ENCODE measurements around the gene C6orf15. TPM values are rescaled to one million over a fixed set of nuclear protein-coding genes. Genes with fewer than 3 reads are reported as not detected.

Gene C6orf15
- polyA plus RNA-seq, 1 donor from 2014 or later: not detected

DNA sequence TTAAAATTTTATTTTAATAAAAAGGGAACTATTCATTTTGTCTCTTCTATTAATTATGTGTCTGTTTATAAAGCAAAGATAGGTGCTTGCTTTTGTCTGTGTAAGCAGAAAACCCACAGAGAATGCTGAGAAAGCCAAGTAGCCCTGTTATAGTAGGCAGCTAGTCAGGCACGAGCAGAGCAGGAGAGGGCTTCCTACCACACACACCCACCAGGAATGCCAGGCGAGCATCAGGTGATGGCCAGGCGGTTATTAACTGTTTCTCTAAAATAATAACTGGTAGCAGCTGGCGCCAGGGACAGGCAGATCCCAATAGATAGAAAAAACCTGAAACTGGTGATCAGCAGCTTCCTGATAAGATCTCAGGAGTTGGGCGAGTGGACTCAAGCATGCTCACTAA, 15.7 kb downstream of the C6orf15 start:
- Mint-ChIP-seq H3K36me3 (no peaks in the 10 kb centered on the region), H3K9me3 (peaks cover 0 to 2% (median 0%) of the 10 kb centered on the region in 3 donors), H3K27me3 (peaks cover 1% of the 10 kb centered on the region), H3K27ac (no peak overlapping the region), H3K4me1 (peaks cover 12 to 20% (median 19%) of the 10 kb centered on the region in 3 donors), H3K4me3 (no peak overlapping the region)

DNA sequence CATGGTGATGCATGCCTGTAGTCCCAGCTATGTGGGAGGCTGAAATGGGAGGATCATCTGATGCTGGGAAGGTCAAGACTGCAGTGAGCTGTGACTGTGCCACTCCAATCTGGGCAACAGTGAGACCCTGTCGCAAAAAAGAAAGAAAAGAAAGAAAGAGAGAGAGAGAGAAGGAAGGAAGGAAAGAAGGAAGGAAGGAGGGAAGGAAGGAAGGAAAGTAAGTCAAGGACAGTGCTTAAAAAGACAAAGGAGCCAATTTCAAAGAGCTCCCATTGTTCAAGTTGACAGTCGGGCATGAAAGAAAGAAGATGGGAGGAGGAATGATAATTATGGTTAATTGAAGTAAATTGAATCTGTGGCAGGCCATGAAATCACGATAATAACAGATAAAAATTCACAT, 16.2 kb downstream of the C6orf15 start:
- Mint-ChIP-seq H3K4me3 (no peak overlapping the region), H3K4me1 (peaks cover 12 to 20% (median 19%) of the 10 kb centered on the region in 3 donors), H3K9me3 (peaks cover 0 to 2% (median 0%) of the 10 kb centered on the region in 3 donors), H3K36me3 (no peaks in the 10 kb centered on the region), H3K27me3 (peaks cover 1% of the 10 kb centered on the region), H3K27ac (no peak overlapping the region)

DNA sequence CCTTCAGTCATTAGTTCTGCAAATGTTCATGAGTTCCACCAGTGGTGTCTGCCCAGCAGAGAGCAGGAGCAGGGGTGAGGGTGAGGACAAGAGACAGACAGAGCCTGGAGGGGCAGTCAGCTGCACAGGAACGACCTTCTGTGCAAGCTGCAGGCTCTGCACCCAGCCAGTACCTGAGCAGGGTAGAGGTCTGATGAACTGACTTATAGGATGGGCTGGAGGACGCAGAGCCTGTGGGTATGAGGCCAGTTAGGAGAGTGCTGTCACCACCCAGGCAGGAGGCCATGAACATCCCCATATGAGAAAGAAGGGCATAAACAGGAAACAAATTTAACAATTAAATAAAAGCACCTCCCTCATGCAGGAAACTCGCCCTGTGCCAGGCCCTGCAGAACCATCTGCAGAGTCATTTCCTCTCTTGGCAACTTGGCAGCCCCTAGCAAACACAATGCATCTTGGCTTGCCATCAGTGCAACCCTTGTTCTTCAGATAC, 17.9 kb downstream of the C6orf15 start:
- Mint-ChIP-seq H3K36me3 (no peaks in the 10 kb centered on the region), H3K4me3 (peak overlapping the region in 2 of 4 donors; percentile 79 to 84), H3K9me3 (no peaks in the 10 kb centered on the region)

DNA sequence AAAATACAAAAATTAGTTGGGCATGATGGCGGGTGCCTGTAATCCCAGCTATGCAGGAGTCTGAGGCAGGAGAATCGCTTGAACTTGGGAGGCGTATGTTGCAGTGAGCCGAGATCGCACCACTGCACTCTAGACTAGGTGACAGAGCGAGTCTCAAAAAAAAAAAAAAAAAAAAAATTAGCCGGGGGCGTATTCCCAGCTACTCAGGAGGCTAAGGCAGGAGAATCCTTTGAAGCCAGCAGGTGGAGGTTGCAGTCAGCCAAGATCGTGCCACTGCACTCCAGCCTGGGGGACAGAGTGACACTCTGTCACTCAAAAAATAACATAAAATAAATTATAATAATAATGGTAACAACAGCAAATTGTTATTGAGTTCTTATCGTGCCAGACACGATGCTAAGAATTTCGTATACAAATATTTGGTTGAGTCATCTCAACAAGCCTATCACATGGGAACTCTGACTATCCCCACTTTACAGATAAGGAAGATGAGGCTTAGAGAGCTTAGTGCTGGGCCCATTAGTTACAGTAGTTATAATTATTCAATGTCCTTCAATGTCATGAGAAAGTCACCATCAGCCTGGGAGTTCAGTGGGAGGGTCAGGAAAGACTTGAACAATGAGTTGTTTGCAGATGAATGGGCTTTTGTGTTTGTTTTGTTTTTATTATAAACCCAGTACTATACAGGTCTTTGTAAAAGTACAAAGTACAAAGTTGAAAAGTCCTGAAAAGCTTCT, 19.4 kb downstream of the C6orf15 start:
- no peaks in the 10 kb centered on the region for H3K36me3 Mint-ChIP-seq
- H3K4me3 Mint-ChIP-seq: no peak overlapping the region
- H3K9me3 Mint-ChIP-seq: no peaks in the 10 kb centered on the region
- H3K4me1 Mint-ChIP-seq: peaks cover 12 to 20% (median 19%) of the 10 kb centered on the region in 3 donors
- H3K27me3 Mint-ChIP-seq: no peaks in the 10 kb centered on the region
- H3K27ac Mint-ChIP-seq: peak overlapping the region in 2 of 3 donors; percentile 41 to 64

More for the DNA sequence above, 17.9 kb downstream of the C6orf15 start:
- H3K27ac Mint-ChIP-seq: peak overlapping the region in 2 of 3 donors; percentile 55 to 84
- H3K27me3 Mint-ChIP-seq: peaks cover 1% of the 10 kb centered on the region
- H3K4me1 Mint-ChIP-seq: peaks cover 12 to 20% (median 19%) of the 10 kb centered on the region in 3 donors

DNA sequence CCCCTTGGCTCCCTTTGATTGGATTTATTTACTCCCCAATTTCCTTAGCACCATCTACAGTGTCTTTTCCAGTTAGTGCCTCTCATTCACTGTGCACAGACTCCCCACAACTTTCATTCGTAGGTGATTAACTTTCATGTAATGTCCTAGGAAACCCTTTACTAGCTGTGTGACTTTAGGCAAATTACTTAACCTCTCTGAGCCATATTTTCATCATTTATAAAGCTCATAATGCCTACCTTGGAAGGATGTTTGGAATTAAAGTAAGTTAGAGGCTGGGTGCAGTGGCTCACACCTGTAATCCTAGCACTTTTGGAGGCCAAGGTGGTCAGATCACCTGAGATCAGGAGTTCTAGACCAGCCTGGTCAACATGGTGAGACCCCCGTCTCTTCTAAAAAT, 20.1 kb downstream of the C6orf15 start:
- no peak overlapping the region for H3K27ac Mint-ChIP-seq
- H3K4me1 Mint-ChIP-seq: peaks cover 16 to 20% (median 19%) of the 10 kb centered on the region in 3 donors
- no peaks in the 10 kb centered on the region for H3K27me3 Mint-ChIP-seq
- no peaks in the 10 kb centered on the region for H3K9me3 Mint-ChIP-seq
- no peaks in the 10 kb centered on the region for H3K36me3 Mint-ChIP-seq
- no peak overlapping the region for H3K4me3 Mint-ChIP-seq

DNA sequence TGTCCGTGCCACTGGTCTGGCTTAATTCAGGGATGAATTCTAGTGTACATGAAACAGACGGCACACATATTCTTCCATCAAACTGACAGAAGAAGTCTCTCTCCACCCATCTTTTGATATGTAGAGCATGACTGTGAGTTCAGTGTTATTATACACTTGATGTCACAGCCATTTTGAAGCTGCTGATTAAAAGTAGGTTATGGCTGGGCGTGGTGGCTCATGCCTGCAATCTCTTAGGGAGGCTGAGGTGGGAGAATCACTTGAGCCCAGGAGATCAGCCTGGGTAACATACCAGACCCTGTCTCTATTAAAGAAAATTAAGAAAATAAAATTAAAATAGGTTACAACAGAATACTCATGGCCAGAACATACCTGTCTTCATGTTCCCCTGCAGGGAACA, 20.7 kb downstream of the C6orf15 start:
- H3K27me3 Mint-ChIP-seq: no peaks in the 10 kb centered on the region
- H3K36me3 Mint-ChIP-seq: no peaks in the 10 kb centered on the region
- H3K4me3 Mint-ChIP-seq: no peak overlapping the region
- H3K4me1 Mint-ChIP-seq: peaks cover 16 to 23% (median 18%) of the 10 kb centered on the region in 3 donors
- H3K27ac Mint-ChIP-seq: no peak overlapping the region
- no peaks in the 10 kb centered on the region for H3K9me3 Mint-ChIP-seq

DNA sequence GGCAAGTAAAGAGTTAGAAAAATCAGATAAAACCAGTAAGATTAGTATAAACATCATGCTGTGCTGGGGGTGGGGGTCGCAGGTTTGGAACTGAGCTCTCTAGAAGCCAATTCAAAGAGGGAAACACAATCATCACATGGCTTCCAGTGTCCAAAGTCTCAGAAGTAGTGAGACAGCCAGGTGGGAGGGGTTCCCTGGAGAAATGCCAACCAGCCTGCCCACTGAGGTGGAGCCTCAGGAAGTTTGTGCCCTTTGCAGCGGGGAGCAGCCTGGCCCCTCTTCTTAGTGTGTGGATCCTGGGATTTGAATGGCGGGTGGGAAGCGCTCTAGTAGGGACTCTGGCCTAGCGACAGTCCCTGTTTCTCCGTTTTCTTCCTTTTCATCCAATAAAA, 21.4 kb downstream of the C6orf15 start:
- Mint-ChIP-seq H3K27ac (no peak overlapping the region), H3K4me3 (no peak overlapping the region), H3K27me3 (no peaks in the 10 kb centered on the region), H3K36me3 (no peaks in the 10 kb centered on the region), H3K9me3 (no peaks in the 10 kb centered on the region), H3K4me1 (peaks cover 16 to 23% (median 18%) of the 10 kb centered on the region in 3 donors)

DNA sequence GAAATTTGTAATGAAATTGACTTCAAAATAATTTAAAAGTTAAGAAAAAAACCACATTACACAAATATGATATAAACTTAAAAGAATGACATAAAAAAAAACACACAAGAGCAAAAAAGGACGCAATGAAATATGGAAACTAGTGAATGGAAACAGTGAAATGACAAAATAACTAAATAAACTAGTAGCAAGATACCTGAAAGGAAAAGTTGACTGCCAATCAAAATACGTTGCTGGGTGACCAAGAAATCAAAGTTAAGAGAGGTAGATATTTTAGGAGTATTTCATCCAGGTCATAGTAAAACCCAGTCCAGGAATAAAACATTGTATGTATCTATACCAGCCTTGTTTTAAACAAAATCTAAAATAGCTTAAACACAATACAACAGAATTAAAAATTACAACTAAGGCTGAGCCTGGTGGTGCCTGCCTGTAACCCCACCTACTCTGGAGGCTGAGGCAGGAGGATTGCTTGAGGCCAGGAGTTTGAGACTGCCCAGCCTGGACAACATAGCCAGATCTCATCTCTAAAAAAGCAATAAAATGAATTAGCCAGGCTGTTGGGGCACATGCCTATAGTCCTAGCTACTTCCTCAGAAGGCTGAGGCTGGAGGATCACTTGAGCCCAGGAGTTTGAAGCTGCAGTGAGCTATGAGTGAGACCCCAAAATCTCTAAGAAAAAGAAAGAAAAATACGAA, 22.0 kb downstream of the C6orf15 start:
- peak overlapping the region in 1 of 4 donors; percentile 45 for H3K4me3 Mint-ChIP-seq
- no peaks in the 10 kb centered on the region for H3K9me3 Mint-ChIP-seq
- no peaks in the 10 kb centered on the region for H3K36me3 Mint-ChIP-seq
- no peaks in the 10 kb centered on the region for H3K27me3 Mint-ChIP-seq
- peaks cover 16 to 23% (median 16%) of the 10 kb centered on the region in 3 donors for H3K4me1 Mint-ChIP-seq
- H3K27ac Mint-ChIP-seq: no peak overlapping the region

DNA sequence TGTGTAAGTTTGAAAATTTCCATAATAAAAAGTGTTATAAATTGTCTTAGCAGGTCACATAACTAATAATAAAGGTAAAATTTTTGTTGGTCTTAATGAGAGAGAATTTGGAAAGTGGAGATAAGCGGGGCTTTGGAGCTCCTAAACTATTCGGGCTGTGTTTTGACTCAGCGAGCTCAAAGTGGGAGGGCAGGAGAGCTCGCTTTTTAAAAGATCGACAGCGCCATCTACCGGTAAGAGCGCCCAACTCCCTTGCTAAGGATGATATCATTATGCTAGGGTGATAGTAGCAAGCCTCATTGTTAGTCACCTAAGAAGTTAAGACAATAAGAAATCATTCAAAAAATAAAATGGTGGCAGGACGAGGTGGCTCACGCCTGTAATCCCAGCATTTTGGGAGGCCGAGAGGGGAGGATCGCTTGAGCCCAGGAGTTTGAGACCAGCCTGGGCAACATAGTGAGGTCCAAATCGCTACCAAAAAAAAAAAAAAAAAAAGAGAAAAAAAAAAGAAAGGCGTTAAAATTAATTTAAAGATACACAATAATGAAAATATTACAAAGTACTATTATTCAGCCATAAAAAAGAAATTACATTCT, 24.8 kb downstream of the C6orf15 start:
- H3K4me1 Mint-ChIP-seq: peaks cover 4 to 9% (median 4%) of the 10 kb centered on the region in 3 donors
- H3K27me3 Mint-ChIP-seq: peaks cover 2% of the 10 kb centered on the region
- peak overlapping the region in 1 of 4 donors; percentile 6 for H3K4me3 Mint-ChIP-seq
- H3K9me3 Mint-ChIP-seq: no peaks in the 10 kb centered on the region
- H3K36me3 Mint-ChIP-seq: no peaks in the 10 kb centered on the region
- H3K27ac Mint-ChIP-seq: no peak overlapping the region

DNA sequence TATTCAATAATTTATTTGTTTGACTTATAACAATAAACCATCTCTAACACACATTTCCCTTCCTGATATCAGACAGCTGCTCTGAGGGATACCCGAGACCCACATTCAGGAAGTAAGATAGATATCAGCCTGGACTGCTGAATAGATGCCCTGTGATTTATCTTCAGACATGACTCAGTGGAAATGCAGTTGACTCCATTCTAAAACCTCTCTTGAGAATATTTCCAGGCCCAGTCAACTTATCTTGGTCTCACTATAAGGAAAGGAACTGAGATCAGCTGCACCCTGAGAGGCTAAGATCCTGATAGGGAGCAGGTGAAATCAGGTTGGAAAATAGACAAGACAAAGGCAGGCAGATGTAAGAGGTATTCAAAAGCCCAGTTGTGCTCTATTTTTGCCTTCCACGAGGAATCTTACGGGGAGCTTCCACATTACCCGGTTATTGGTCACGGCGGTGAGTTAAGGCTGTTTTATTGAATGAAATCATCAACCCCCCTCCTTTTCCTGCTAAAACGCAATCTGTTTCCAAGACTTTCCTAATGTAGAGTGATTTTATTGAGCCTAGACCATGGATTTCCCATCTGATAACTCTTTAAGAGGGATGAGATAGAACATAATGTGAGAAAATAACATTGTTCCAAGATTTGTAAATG, 25.5 kb downstream of the C6orf15 start:
- Mint-ChIP-seq H3K4me1 (peaks cover 4 to 9% (median 4%) of the 10 kb centered on the region in 3 donors), H3K4me3 (no peak overlapping the region), H3K36me3 (no peaks in the 10 kb centered on the region), H3K27me3 (peaks cover 2% of the 10 kb centered on the region), H3K9me3 (no peaks in the 10 kb centered on the region), H3K27ac (no peak overlapping the region)

DNA sequence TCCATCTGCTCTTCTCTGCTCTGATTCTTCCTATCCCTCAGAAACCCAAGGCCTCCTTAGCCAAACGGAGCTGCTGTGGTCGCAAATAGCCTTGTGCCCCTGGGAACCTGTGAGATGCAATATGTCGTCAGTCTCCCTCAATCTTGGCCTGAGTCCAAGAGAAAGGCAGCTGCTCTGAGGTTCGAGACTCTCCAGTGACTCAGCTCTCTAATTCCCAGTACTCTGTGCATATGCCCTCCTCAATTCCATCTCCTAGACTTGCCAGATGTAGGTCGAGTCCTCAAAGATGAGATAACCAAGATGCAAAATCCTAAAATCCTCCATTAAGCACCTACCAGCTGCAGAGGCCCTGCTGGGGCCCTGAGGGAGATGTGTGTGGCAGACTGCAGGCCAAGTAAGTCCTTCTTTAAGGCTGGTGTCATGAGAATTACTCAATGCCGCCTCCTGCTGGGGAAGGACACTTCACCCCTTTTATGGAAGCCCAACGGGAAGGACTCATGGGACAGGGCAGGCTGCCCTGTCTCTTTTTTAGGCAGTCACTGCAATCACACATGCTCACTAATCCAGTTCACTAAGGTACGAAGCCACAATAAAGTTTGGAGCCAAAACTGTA, 28.5 kb downstream of the C6orf15 start:
- Mint-ChIP-seq H3K36me3 (no peaks in the 10 kb centered on the region), H3K27me3 (peaks cover 2% of the 10 kb centered on the region), H3K27ac (no peak overlapping the region), H3K9me3 (no peaks in the 10 kb centered on the region), H3K4me3 (no peak overlapping the region), H3K4me1 (peaks cover 7 to 9% (median 9%) of the 10 kb centered on the region in 3 donors)

DNA sequence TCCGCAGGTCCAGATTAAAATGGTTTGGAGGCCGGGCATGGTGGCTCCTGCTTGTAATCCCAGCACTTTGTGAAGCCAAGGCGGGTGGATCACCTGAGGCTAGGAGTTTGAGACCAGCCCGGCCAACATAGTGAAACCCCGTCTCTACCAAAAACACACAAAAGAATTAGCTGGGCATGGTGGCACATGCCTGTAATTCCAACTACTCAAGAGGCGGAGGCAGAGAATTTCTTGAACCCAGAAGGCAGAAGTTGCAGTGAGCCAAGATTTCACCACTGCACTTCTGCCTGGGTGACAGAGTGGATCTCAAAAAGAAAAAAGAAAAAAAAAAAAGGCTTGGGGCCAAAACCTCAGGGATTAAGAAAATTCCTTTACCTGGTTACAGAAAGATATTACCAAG, 30.5 kb downstream of the C6orf15 start:
- Mint-ChIP-seq H3K27me3 (peaks cover 2% of the 10 kb centered on the region), H3K36me3 (no peaks in the 10 kb centered on the region), H3K27ac (no peak overlapping the region), H3K4me1 (peaks cover 2 to 5% (median 5%) of the 10 kb centered on the region in 3 donors), H3K4me3 (no peak overlapping the region), H3K9me3 (no peaks in the 10 kb centered on the region)

DNA sequence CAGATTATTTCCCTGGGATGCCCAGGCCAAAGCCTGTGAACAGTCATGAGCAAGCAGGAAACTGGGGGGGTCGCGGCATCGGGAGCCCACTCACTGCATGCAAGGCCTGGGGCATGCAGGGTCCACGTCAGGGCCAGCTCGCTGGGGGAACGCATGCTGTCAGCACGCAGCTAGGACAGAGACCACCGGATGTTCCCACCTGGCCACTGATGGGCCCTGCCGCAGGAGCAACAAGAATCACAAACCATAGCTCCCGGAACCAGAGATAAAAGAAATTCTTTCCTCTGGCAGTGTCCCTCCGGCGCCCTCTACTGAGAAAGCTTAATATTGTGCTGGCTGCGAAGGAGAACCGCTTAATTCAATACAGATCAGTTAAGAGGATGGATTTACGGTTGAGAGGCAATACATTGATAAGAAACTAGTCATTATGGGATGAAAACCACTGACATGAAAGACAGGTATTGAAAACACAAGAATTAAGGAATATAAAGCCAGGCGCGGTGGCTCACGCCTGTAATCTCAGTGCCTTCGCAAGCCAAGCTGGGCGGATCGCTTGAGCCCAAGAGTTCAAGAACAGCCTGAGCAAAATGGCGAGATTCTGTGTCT, 32.6 kb downstream of the C6orf15 start:
- Mint-ChIP-seq H3K4me3 (peak overlapping the region in 3 of 4 donors; percentile 60 to 77 (median 61)), H3K4me1 (peaks cover 0 to 5% (median 5%) of the 10 kb centered on the region in 3 donors), H3K36me3 (no peaks in the 10 kb centered on the region), H3K9me3 (no peaks in the 10 kb centered on the region), H3K27me3 (peaks cover 2% of the 10 kb centered on the region), H3K27ac (no peak overlapping the region)

DNA sequence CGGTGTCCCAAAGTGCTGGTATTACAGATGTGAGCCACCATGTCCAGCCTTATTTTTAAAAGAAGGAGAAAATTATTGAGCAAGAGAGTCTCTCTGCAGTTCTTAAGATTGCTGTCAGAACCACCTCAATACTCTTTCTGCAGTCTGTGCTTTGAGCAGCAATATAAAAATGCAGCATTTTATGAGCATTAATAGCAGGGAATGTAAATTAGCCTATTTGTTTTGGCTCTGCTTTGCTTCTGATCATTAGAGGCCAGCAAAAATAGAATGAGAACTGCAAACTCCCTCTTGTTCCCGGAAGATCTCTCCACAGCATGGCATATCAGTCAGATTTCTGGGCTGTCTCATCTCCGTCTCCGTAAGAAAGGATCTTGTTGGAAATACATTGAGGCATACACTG, 35.8 kb downstream of the C6orf15 start:
- Mint-ChIP-seq H3K9me3 (no peaks in the 10 kb centered on the region), H3K4me3 (no peak overlapping the region), H3K36me3 (no peaks in the 10 kb centered on the region), H3K27ac (no peak overlapping the region), H3K4me1 (peaks cover 0 to 5% (median 4%) of the 10 kb centered on the region in 3 donors), H3K27me3 (no peaks in the 10 kb centered on the region)
